Sigmoid colon (tissue), 3 donors: ENCODE measurements around the gene E2F6.

ENCODE experiments used
- CTCF ChIP-seq, 4 experiments: fragments of 450-650 bp in 3 of 4; fragments of 200-600 bp in 1 of 4; IDR thresholded peaks; one replicate each; pipeline ENCODE4 v1.5.1; 2016 to 2019; ENCODE audit warnings: antibody characterized with exemption in 4 of 4, mild to moderate bottlenecking in 3 of 4, moderate library complexity in 2 of 4
- POLR2A ChIP-seq, 2 donors: fragments of 450-650 bp; IDR thresholded peaks; one replicate each; pipeline ENCODE4 v1.6.1; 2016; ENCODE audit warnings: antibody characterized with exemption in 2 of 2, mild to moderate bottlenecking in 2 of 2, moderate library complexity in 2 of 2

DNA sequence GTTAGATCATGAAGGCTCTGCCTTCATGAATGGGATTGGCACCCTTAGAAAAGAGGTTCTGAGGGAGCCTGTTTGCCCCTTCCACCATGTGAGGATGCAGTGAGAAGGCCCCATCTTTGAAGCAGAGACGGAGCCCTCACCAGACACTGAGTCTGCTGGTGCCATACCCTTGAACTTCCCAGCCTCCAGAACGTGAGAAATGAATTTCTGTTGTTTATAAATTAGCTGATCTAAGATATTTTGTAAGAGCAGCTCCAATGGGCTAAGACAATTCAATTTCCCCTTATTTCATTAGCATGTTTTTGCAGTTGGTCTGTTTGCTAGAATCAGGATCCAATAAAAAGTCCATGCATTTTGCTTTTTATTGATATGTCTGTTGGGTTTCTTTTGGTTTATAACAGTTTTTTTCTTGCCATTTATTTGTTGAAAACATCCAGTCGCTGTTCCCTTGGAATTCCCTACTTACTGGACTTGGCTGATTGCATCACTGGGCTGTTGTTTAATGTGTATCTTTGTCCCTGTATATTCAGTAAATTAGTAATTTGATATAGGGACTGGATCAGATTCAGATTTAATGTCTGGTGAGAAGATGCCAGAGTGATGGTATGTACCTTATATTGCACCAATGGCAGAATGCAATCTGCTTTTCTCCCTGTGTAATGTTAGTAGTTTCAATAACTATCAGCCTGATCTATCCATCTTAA, 43.8 kb upstream of the E2F6 start:
- TF ChIP-seq CTCF (IDR thresholded peaks at IDR 0.05) = no peak
- no peak for TF ChIP-seq POLR2A (IDR thresholded peaks at IDR 0.05)
